ENCODE data around the gene CYP2J2.

Gene CYP2J2

GRCh38 chr1:59880735-59881134 lies 45.8 kb downstream of the CYP2J2 start:
- no peak overlapping the region for H3K4me3 ChIP-seq (ENCODE audit: low read depth, low read length)
- TF ChIP-seq, protein P1, sequence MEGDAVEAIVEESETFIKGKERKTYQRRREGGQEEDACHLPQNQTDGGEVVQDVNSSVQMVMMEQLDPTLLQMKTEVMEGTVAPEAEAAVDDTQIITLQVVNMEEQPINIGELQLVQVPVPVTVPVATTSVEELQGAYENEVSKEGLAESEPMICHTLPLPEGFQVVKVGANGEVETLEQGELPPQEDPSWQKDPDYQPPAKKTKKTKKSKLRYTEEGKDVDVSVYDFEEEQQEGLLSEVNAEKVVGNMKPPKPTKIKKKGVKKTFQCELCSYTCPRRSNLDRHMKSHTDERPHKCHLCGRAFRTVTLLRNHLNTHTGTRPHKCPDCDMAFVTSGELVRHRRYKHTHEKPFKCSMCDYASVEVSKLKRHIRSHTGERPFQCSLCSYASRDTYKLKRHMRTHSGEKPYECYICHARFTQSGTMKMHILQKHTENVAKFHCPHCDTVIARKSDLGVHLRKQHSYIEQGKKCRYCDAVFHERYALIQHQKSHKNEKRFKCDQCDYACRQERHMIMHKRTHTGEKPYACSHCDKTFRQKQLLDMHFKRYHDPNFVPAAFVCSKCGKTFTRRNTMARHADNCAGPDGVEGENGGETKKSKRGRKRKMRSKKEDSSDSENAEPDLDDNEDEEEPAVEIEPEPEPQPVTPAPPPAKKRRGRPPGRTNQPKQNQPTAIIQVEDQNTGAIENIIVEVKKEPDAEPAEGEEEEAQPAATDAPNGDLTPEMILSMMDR (IDR thresholded peaks at IDR 0.05; ENCODE audit: low read depth, low read length): no peak

GRCh38 chr1:59879996-59880505 lies 46.5 kb downstream of the CYP2J2 start:
- TF ChIP-seq, protein P1 (IDR thresholded peaks at IDR 0.05; ENCODE audit: low read depth, low read length): no peak
- H3K4me3 ChIP-seq (ENCODE audit: low read depth, low read length): no peak overlapping the region

GRCh38 chr1:59879574-59879973 lies 47.0 kb downstream of the CYP2J2 start:
- TF ChIP-seq, protein P1 (IDR thresholded peaks at IDR 0.05; ENCODE audit: low read depth, low read length): 0 out of 2 replicates have a peak, but pooled peaks have one; percentile 19
- no peak overlapping the region for H3K4me3 ChIP-seq (ENCODE audit: low read depth, low read length)

DNA sequence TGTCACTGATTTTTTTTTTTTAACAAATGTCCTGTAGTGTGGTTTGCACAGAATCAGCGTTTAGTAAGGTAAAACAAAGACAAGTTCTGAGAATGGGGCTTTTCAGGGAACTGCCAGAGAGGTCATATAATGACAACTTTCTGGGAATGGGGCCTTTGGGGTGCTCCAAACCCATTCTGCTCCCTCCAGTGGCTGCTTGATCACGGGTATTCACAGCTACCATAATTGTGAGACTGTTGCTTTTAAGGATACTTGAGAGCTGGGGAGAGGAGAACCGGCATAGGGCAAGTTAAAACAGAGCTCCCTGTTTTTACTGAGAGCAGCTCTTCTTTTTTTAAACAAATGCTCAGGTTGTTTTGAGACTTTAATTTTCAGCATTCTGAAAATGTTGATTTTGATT lies 48.2 kb downstream of the CYP2J2 start:
- no peak overlapping the region for H3K4me3 ChIP-seq (ENCODE audit: low read depth, low read length)
- TF ChIP-seq, protein P1 (IDR thresholded peaks at IDR 0.05; ENCODE audit: low read depth, low read length): no peak

DNA sequence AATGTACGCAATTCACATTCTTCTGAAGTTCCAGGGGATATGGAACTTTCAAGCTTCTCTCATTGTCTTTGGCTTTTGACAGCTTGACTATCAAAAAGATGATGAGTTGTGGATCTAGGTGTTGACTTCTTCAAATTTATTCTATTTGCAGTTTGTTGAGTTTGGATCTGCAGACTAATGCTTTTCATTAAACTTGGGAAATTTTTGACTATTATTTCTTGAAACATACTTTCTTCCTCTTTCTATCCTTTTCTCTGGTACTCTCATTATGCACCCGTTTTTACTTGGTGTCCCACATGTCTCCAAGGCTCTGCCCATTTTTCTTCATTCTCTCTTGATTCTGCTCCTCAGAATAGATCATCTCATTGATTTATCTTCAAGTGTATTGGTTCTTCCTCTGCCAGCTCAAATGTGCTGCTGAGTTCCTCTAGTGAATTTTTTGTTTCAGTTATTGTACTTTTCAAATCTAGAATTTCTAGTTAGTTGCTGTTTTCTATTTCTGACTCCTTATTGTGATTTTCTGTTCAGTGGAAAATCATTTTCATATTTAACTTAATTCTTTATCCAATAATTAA lies 49.4 kb downstream of the CYP2J2 start:
- H3K4me3 ChIP-seq (ENCODE audit: low read depth, low read length): no peak overlapping the region
- TF ChIP-seq, protein P1 (IDR thresholded peaks at IDR 0.05; ENCODE audit: low read depth, low read length): no peak

DNA sequence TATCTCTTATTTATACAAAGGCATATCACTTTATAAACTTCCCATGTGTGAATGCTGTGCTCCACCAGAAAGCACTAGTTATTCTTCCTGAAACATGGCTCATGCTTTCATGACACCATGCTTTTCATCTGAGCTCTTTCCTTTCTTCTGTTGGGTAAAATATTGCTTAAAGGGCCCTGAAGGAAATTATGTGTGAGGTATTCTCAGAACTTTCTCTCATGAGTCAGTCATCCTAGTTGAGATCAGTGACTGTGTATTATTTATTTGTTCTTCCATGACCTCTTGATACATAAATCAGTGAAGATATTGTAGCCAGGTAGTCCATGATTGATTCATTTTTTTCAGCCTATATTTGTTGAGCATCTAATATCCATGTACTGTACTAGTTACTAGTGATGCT lies 54.8 kb downstream of the CYP2J2 start:
- TF ChIP-seq, protein P1 (IDR thresholded peaks at IDR 0.05; ENCODE audit: low read depth, low read length): no peak
- no peak overlapping the region for H3K4me3 ChIP-seq (ENCODE audit: low read depth, low read length)

DNA sequence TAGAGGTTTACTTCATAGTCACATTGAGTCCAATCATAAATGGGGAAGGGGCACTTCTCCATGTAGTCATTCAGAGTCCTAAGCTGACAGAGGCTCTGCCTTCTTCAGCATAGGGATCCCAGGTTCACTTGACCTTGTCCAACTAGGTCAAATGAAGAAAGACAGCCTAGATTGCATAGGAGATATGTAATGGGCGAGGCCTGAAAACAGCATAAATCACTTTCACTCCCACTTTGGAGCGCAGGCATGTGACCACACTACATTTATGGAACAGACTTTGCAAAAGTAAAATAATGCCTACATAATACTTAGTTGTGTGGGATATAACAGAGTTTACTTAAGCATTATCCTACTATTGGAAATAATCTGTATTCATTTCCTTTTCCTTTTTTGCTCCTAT lies 60.1 kb downstream of the CYP2J2 start:
- H3K4me3 ChIP-seq (ENCODE audit: low read depth, low read length): no peak overlapping the region
- TF ChIP-seq, protein P1 (IDR thresholded peaks at IDR 0.05; ENCODE audit: low read depth, low read length): no peak
